Activated CD8-positive, alpha-beta memory T cell treated with anti-CD3 and anti-CD28 coated beads, Interleukin-2, amount 50 U/mL, for 1 hour (primary cell): ENCODE results near the gene FAT1.

Experiments used
- DNase-seq: peaks from one replicate; pipeline ENCODE4 v3.0.0-alpha.2; 2020; ENCODE audit errors: extremely low read depth

The FAT1 gene

GRCh38 chr4:186749611-186750281, 26.1 kb upstream of the FAT1 start:
- DNase-seq, result no peak

GRCh38 chr4:186746581-186746980, 22.9 kb upstream of the FAT1 start:
- no peak for DNase-seq

- DNase-seq, result no peak
Observed at GRCh38 chr4:186743261-186743660, 19.6 kb upstream of the FAT1 start.

GRCh38 chr4:186740822-186741221, 17.2 kb upstream of the FAT1 start:
- DNase-seq, result no peak

- DNase-seq, result no peak
Observed at GRCh38 chr4:186739802-186740434, 16.3 kb upstream of the FAT1 start.

GRCh38 chr4:186739317-186739716, 15.7 kb upstream of the FAT1 start:
- no peak for DNase-seq

- no peak for DNase-seq
Observed at GRCh38 chr4:186738421-186738820, 14.8 kb upstream of the FAT1 start.

GRCh38 chr4:186737427-186737826, 13.8 kb upstream of the FAT1 start:
- no peak for DNase-seq

GRCh38 chr4:186736466-186736865, 12.8 kb upstream of the FAT1 start:
- no peak for DNase-seq

- DNase-seq, result no peak
Observed at GRCh38 chr4:186734251-186734650, 10.6 kb upstream of the FAT1 start.

GRCh38 chr4:186733778-186734177, 10.1 kb upstream of the FAT1 start:
- DNase-seq, result no peak

GRCh38 chr4:186730621-186731020, 7.0 kb upstream of the FAT1 start:
- no peak for DNase-seq

GRCh38 chr4:186729856-186730255, 6.2 kb upstream of the FAT1 start:
- DNase-seq, result no peak

GRCh38 chr4:186728631-186729271, 5.1 kb upstream of the FAT1 start:
- DNase-seq, result no peak

GRCh38 chr4:186727977-186728519, 4.4 kb upstream of the FAT1 start:
- no peak for DNase-seq

GRCh38 chr4:186727169-186727976, 3.7 kb upstream of the FAT1 start:
- no peak for DNase-seq

GRCh38 chr4:186726426-186727168, 2.9 kb upstream of the FAT1 start:
- DNase-seq, result no peak

GRCh38 chr4:186725469-186726425, 2.1 kb upstream of the FAT1 start:
- no peak for DNase-seq

GRCh38 chr4:186724864-186725468, 1.3 kb upstream of the FAT1 start:
- no peak for DNase-seq
